ENCODE measurements around the gene MTMR12.
"Not testable (repeated sequence)": the region's sequence is repeated elsewhere in the genome, so short reads cannot be mapped to it uniquely, and the experiment has no call there.

MTMR12 gene

GRCh38 chr5:32232441-32233219 is 80.1 kb downstream of the MTMR12 start:
- peak; percentile 59 for DNase-seq (ENCODE audit: low spot score)

DNA sequence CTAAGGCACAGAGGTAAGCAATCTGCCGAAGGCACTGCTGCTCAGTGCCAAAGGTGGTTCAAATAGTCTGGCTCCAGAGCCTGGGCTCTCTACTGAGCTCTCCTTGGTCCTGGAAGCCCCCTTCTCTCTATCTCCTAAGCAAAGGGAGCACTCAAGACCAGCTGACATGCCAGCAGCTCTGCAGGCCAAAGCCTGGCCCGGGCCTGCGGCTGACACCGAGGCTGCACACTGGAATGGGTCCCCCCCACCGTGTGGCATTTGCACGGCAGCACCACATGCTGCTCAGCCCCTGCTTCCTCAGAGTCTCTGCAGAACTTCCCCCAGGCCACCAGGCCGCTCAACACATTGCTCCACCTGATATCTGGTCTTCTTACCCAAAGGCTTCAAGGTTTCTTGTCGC is 80.8 kb downstream of the MTMR12 start:
- DNase-seq (ENCODE audit: low spot score) = no peak

DNA sequence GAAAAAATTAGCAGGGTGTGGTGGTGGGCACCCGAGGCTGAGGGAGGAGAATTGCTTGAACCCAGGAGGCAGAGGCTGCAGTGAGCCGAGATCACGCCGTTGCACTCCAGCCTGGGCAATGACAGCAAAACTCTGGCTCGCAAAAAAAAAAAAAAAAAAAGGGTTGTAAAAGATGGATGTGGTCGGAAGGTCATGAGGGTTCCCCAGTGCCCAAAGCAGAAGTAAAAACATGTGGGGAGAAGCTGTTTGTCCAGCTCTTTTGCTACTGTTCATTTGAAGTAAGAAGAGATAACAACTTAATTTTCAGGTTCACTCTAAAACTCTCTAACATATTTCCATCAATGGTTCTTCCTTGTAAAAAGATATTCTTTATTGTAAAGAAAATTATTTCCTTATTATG is 81.5 kb downstream of the MTMR12 start:
- DNase-seq (ENCODE audit: low spot score) = no peak

DNA sequence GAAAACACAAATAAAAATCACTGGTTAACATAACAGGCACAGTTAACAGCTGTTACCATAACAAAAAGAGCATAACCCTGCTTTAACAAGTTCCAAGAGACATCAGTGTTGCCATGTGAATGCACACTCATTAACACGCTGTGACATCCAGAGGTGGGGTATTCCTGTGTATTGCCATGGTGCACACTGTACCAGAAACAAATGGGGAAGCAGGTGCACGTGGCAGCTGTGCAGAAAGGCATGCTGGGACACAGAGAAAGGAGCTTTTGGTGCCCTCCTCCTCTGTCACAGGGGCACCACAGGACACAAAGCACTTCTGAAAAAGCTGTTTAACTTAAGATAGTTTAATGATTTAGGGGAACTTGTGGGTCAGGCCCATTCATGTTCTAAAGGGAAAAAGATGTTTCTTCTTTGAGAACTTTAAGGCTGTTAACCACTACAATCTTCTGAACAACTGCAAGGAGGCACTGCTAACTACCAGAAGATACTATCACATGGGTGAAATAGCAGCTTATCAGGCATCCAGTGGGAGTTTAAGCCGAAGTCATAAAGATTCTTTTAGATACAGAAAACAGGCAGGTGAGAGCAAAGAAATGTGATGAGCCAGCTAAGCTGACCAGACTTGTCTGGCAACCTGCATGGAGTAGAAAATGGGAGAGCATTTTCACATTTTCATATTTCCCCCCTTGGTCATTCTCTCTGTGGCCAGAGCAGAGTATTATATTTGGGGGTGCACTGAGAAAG is 82.2 kb downstream of the MTMR12 start:
- DNase-seq (ENCODE audit: low spot score) = no peak

DNA sequence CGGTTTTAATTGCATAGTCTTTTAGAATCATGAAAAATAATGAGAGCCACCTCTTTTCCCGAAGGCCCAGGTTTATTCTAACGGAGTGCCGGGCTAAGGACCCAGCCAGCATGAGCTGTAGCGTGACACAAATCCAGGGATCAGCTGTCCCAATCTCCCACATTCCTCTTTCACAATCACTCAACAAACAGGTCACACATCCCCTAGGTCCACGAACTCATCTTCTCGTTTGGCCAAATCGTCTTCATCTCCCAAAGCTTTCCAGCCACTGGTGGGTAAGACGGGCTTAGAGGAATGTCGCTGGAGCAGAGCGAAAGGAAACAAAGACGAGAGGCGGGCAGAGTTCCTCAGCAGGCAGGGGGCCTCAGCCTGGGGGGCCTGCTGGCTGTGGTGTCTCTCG is 83.2 kb downstream of the MTMR12 start:
- DNase-seq (ENCODE audit: low spot score) = no peak

DNA sequence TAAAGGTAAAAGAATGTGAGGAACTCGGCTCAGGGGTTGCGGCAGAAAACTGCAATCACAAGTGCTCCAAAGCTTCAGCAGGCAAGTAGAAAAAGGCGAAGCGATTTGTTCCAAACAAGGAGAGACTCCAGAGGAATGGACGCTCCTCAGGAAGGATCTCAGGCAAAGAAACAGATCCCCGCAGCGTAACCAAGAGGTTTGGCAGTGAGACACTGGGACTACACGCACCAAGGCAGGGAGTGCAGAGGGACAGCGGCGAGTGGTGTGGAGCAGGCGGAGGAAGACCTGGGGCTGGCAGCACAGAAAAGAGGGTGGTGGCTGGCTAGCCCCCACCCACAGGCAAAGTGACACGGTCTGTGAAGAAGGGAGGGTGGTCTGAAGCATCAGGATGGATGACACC is 83.9 kb downstream of the MTMR12 start:
- DNase-seq (ENCODE audit: low spot score) = no peak

DNA sequence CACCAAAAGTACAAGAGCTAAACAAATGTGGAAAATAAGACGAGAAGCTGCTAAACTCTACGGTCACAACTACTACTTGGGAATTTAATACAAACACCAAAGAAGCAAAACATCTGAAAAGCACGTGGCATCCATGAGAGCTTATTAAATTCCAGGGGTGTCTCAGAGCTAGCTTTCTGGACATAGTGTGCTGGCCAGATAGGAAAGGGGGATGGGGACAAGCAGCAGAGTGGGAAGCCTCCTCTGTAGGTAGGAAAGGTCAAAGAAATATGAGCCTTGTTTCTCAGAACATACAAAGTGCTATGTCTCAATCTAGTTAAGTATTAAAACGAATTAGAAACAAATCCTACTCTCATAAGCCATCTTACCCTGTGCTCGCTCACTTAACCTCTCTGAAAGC is 87.3 kb downstream of the MTMR12 start:
- DNase-seq (ENCODE audit: low spot score) = no peak

GRCh38 chr5:32223972-32224609 is 88.6 kb downstream of the MTMR12 start:
- no peak for DNase-seq (ENCODE audit: low spot score)

DNA sequence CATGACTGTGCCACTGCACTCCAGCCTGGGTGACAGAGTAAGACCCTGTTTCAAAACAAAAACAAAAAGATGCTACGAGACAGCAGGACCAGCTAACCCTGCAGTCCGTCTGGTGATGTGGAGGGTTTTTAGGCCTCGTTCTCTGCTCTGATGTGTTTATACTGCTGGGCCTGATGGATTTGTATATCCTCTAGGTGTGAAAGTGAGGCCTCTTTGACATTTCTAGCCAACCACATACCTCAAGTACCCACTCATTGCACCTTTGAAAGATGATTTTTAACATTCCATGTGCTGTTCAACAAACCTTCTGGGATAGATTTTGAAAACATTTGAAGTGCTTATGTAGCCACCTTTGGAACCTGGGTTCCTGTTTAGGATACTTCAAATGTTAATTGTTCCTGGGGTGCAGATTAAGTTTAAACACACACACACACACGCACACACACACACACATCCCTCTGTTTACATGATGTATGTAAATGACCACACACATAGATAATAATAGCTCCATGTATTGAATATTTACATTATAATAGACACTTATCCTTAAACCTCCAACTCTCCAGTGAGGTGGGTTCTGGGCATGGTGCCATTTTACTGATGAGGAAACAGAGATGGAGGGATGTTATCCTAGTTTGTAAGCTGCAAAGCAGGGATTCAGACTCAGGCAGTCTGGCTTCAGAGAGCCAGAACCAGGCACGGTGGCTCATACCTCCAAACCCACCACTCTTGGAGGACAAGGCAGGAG is 89.8 kb downstream of the MTMR12 start:
- no peak for DNase-seq (ENCODE audit: low spot score)

GRCh38 chr5:32217886-32218396 is 94.8 kb downstream of the MTMR12 start:
- no peak for DNase-seq (ENCODE audit: low spot score)

DNA sequence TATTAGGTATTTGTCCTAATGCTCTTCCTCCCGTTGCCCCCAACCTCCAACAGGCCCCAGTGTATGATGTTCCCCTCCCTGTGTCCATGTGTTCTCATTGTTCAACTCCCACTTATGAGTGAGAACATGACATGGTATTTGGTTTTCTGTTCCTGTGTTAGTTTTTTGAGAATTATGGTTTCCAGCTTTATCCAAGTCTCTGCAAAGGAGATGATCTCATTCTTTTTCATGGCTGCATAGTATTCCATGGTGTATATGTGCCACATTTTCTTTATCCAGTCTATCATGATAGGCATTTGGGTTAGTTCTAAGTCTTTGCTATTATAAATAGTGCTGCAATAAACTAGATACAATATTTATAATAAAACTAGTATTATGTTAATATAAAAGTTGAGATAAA is 98.4 kb downstream of the MTMR12 start:
- not testable (repeated sequence) for DNase-seq (ENCODE audit: low spot score)

- no peak for DNase-seq (ENCODE audit: low spot score)
Observed at GRCh38 chr5:32210151-32210550, 102.6 kb downstream of the MTMR12 start.

DNA sequence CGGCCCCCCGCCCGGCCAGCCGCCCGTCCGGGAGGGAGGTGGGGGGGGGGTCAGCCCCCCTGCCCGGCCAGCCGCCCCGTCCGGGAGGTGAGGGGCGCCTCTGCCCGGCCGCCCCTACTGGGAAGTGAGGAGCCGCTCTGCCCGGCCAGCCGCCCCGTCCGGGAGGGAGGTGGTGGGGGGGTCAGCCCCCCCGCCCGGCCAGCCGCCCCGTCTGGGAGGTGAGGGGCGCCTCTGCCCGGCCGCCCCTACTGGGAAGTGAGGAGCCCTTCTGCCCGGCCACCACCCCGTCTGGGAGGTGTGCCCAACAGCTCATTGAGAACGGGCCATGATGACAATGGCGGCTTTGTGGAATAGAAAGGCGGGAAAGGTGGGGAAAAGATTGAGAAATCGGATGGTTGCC is 103.9 kb downstream of the MTMR12 start:
- not testable (repeated sequence) for DNase-seq (ENCODE audit: low spot score)

DNA sequence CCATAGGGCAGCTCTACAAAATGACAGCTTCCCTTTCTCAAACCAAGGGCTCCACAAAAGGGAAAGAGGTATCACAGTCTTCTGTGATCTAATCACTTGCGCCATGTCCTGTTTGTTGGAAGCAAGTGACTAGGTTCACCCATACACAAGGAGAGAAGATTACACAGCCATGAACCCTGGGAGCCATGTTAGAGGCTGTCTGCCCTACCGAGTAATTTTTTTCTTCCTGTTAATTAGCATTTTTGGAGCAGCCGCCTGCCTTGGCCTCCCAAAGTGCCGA is 105.4 kb downstream of the MTMR12 start:
- DNase-seq (ENCODE audit: low spot score) = no peak

DNA sequence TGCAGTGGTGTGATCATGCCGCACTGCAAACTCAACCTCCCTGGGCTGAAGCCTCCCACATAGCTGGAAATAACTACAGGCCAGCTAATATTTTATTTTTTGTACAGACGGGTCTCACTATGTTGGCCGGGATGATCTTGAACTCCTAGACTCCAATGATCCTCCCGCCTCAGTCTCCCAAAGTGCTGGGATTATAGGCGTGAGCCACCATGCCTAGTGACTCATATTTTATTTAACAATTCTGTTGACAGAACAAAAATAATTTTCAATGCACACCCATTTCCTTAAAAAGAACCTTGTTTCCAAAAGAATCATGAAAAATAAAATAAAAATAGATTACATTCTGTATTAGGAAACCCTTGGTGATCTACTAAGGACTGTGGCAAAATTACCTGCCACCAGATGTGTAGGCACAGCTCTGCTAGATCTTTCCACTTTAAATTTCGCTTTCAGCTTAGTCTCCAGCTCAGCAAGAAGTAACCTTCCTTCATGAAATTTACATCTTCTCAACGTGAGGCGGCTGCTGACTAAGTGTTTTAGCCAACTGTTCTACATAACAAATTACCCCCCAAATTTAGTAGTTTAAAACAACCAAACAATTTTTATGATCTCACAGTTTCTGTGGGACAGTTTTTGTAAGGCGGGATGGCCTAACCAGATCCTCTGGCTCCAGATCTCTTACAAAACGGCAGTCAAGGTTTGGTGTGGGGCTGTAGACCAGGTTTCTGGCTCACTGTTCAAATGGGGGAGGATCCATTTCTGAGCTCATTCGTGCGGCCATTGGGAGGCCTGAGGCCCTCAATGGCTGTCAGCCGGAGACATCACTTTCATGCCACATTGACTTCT is 106.0 kb downstream of the MTMR12 start:
- no peak for DNase-seq (ENCODE audit: low spot score)

DNA sequence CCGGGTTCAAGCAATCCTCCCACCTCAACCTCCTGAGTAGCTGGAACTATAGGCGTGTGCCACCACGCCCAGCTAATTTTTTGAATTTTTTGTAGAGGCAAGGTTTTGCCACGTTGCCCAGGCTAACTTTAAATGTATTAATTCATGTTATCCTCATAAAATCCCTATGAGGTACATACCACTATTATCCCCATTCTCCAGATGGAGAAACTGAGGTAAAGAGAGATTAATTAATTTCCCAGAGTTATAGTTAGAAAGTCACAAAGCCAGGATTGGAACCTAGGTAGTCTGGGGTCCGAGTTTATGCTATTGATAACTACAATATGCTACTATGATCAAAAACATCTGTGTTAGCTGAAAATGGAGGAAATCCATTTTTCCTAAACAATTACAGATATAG is 106.7 kb downstream of the MTMR12 start:
- no peak for DNase-seq (ENCODE audit: low spot score)

DNA sequence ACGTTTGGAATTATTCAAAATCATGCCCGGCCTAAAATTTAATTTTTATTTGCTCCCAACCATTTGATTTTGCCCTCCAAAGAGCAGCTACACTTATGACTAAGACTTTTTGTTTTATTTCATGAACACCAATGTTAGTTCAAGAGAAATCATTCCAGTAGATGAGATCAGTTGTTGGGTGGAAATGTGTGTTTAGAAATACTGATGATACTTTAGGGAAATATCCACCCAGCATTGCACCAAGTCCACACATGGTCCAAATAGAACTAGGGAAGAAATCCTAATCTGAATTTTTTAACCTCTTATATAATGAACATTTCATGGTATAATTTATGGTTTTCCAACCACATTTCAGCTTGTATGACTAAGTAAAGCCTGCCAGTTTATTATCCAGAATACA is 110.3 kb downstream of the MTMR12 start:
- no peak for DNase-seq (ENCODE audit: low spot score)

GRCh38 chr5:32201122-32201753 is 111.5 kb downstream of the MTMR12 start:
- no peak for DNase-seq (ENCODE audit: low spot score)

- DNase-seq (ENCODE audit: low spot score) = no peak
Observed at GRCh38 chr5:32197032-32197431, 115.7 kb downstream of the MTMR12 start.

- no peak for DNase-seq (ENCODE audit: low spot score)
Observed at GRCh38 chr5:32195265-32195664, 117.5 kb downstream of the MTMR12 start.

- DNase-seq (ENCODE audit: low spot score) = no peak
Observed at GRCh38 chr5:32193591-32193990, 119.1 kb downstream of the MTMR12 start.

Measured in CD4-positive, alpha-beta T cell treated with Interleukin-6 at 100 ng/mL for 8 hours (primary cell).